ENCODE data around the gene AMER3.

- no peak for TF ChIP-seq EZH2 (IDR thresholded peaks at IDR 0.05; ENCODE audit: borderline replicate concordance, low read depth, low read length, severe bottlenecking)
- TF ChIP-seq CTCF (IDR thresholded peaks at IDR 0.05; ENCODE audit: borderline replicate concordance, extremely low read depth, low read length, poor library complexity, severe bottlenecking), result no peak
Observed at GRCh38 chr2:130728549-130729316, 26.6 kb upstream of the AMER3 start, which contains the start of gene GPR148.

Measured in DND-41 (cell line).